CD8-positive, alpha-beta memory T cell (primary cell): ENCODE measurements around the gene HSPD1. TPM values are rescaled to one million over a fixed set of nuclear protein-coding genes. Genes with fewer than 3 reads are reported as not detected.
"Not testable (repeated sequence)": the region's sequence is repeated elsewhere in the genome, so short reads cannot be mapped to it uniquely, and the experiment has no call there.

Source experiments
- CTCF ChIA-PET: fragments of 350-600 bp; sonication (Branson Sonifier 250); formaldehyde crosslinking; loops from one replicate; lab custom pipeline; 2021; ENCODE audit warnings: antibody characterized with exemption; lab: Charles Lee
- POLR2A ChIA-PET: fragments of 350-600 bp; sonication (Branson Sonifier 250); formaldehyde crosslinking; loops from one replicate; lab custom pipeline; 2021; ENCODE audit warnings: antibody characterized with exemption; lab: Charles Lee
- DNase-seq, 5 donors: peaks; one replicate each; pipeline versions ENCODE4 v3.0.0 to v3.0.0-alpha.2; 2020 to 2022; ENCODE audit warnings: mixed read lengths in 1 of 5
- H3K27ac ChIP-seq: one replicate; pipeline ENCODE4 v1.7.0; 2013; ENCODE audit warnings: low read depth, mild to moderate bottlenecking, low read length, moderate library complexity
- H3K27me3 ChIP-seq: 2 replicates; pipeline ENCODE4 v1.7.0; 2013; ENCODE audit warnings: low read length, mild to moderate bottlenecking; ENCODE audit not compliant: insufficient read depth, poor library complexity, severe bottlenecking
- H3K36me3 ChIP-seq: 2 replicates; pipeline ENCODE4 v1.7.0; 2013; ENCODE audit warnings: mild to moderate bottlenecking, low read length, moderate library complexity; ENCODE audit not compliant: insufficient read depth
- H3K4me1 ChIP-seq: 2 replicates; pipeline ENCODE4 v1.7.0; 2013; ENCODE audit warnings: mild to moderate bottlenecking, low read length, moderate library complexity; ENCODE audit not compliant: insufficient read depth
- H3K4me3 ChIP-seq: 2 replicates; pipeline ENCODE4 v1.7.0; 2013; ENCODE audit warnings: mild to moderate bottlenecking, low read length
- H3K9me3 ChIP-seq: 2 replicates; pipeline ENCODE4 v1.7.0; 2013; ENCODE audit warnings: mild to moderate bottlenecking, low read length
- H3K27ac Mint-ChIP-seq, 8 donors: one replicate each; pipeline ENCODE4 v1.8.0; 2020 to 2021; ENCODE audit warnings: mixed read lengths in 8 of 8, mild to moderate bottlenecking in 6 of 8, inconsistent platforms in 3 of 8, moderate library complexity in 3 of 8
- H3K27me3 Mint-ChIP-seq, 2 donors: one replicate each; pipeline ENCODE4 v1.8.0; 2020 to 2021; ENCODE audit warnings: mixed read lengths in 2 of 2, mild to moderate bottlenecking in 1 of 2, moderate library complexity in 1 of 2
- H3K36me3 Mint-ChIP-seq, 3 donors: one replicate each; pipeline ENCODE4 v1.8.0; 2020 to 2021; ENCODE audit warnings: mixed read lengths in 3 of 3, inconsistent platforms in 1 of 3, mild to moderate bottlenecking in 1 of 3
- H3K4me1 Mint-ChIP-seq, 3 donors: one replicate each; pipeline ENCODE4 v1.8.0; 2020 to 2021; ENCODE audit warnings: mixed read lengths in 3 of 3, inconsistent platforms in 1 of 3, mild to moderate bottlenecking in 1 of 3
- H3K4me3 Mint-ChIP-seq, 7 donors: one replicate each; pipeline ENCODE4 v1.8.0; 2020 to 2021; ENCODE audit warnings: mixed read lengths in 7 of 7, mild to moderate bottlenecking in 6 of 7, moderate library complexity in 4 of 7, inconsistent platforms in 2 of 7
- H3K9me3 Mint-ChIP-seq, 5 donors: one replicate each; pipeline ENCODE4 v1.8.0; 2020 to 2022; ENCODE audit warnings: mixed read lengths in 5 of 5, mild to moderate bottlenecking in 3 of 5, moderate library complexity in 2 of 5, inconsistent platforms in 1 of 5
- polyA plus RNA-seq: library from polyadenylated mRNA; unstranded; fragments of 300-500 nt; fragmentation: Illumina TruSeq; gene quantifications from one replicate; pipeline ENCODE4 v1.2.3, GENCODE V29; 2021
- total RNA-seq, 2 experiments: library from RNA; stranded (reverse); gene quantifications; one replicate each; pipeline ENCODE4 v1.2.3, GENCODE V29; 2021

The HSPD1 gene
- total and polyA plus RNA-seq, 3 experiments from 2014 or later: 110 to 1,183 (median 1,152) TPM

- peak within 1 kb of the TSS; percentile 94 to 100 (median 99) for H3K4me3 Mint-ChIP-seq
- H3K27me3 Mint-ChIP-seq: peaks cover 0 to 5% of the 10 kb centered on the region in 2 donors
- ChIA-PET POLR2A (interaction anchor here (0.5 to 3.7 kb wide), 10 partner anchors 11 to 314 kb away, joined by 3 to 97 read pairs (median 4); partner anchors contain the start of genes HSPD1, HSPE1, MARS2 and MOB4), CTCF (interaction anchor here (0.7 to 4.1 kb wide), 10 partner anchors 9 to 63 kb away, joined by 3 to 30 read pairs (median 4); partner anchors contain the start of genes HSPD1, HSPE1 and SF3B1)
- Histone ChIP-seq H3K4me3 (peak within 1 kb of the TSS; percentile 83), H3K36me3 (no peaks in the 10 kb centered on the region), H3K27me3 (no peaks in the 10 kb centered on the region), H3K4me1 (peaks cover 29% of the 10 kb centered on the region), H3K27ac (peak within 1 kb of the TSS; percentile 99), H3K9me3 (no peaks in the 10 kb centered on the region)
- peak; percentile 97 to 100 (median 99) for DNase-seq
- H3K9me3 Mint-ChIP-seq: no peaks in the 10 kb centered on the region
- peaks cover 40 to 53% (median 51%) of the 10 kb centered on the region in 3 donors for H3K4me1 Mint-ChIP-seq
- H3K36me3 Mint-ChIP-seq: peaks cover 0 to 31% (median 4%) of the 10 kb centered on the region in 3 donors
- peak within 1 kb of the TSS; percentile 97 to 100 (median 100) for H3K27ac Mint-ChIP-seq
These were observed 46.3 kb downstream of the HSPD1 start, which contains the start of gene COQ10B for GRCh38 chr2:197453123-197453913. TSS of gene COQ10B (plus strand) at chr2:197453552. CDS start at chr2:197453561, 9 bp downstream.

GRCh38 chr2:197452754-197453122 is 46.9 kb downstream of the HSPD1 start:
- H3K9me3 ChIP-seq: no peaks in the 10 kb centered on the region
- ChIA-PET CTCF (interaction anchor here (0.7 to 4.1 kb wide), 9 partner anchors 8 to 64 kb away, joined by 3 to 30 read pairs (median 5); partner anchors contain the start of genes HSPD1, HSPE1 and SF3B1), POLR2A (interaction anchor here (0.5 to 3.7 kb wide), 10 partner anchors 12 to 313 kb away, joined by 3 to 97 read pairs (median 4); partner anchors contain the start of genes HSPD1, HSPE1, MARS2 and MOB4)
- H3K36me3 Mint-ChIP-seq: peaks cover 0 to 28% (median 4%) of the 10 kb centered on the region in 3 donors
- peak overlapping the region; percentile 83 for H3K4me3 ChIP-seq
- H3K9me3 Mint-ChIP-seq: no peaks in the 10 kb centered on the region
- peak overlapping the region; percentile 99 for H3K27ac ChIP-seq
- no peaks in the 10 kb centered on the region for H3K36me3 ChIP-seq
- no peaks in the 10 kb centered on the region for H3K27me3 ChIP-seq
- H3K4me1 ChIP-seq: peaks cover 29% of the 10 kb centered on the region
- H3K27me3 Mint-ChIP-seq: peaks cover 3 to 5% of the 10 kb centered on the region in 2 donors
- peaks cover 36 to 48% (median 45%) of the 10 kb centered on the region in 3 donors for H3K4me1 Mint-ChIP-seq
- no peak for DNase-seq
- H3K27ac Mint-ChIP-seq: peak overlapping the region; percentile 97 to 100 (median 100)
- peak overlapping the region; percentile 94 to 100 (median 99) for H3K4me3 Mint-ChIP-seq

- POLR2A ChIA-PET: interaction anchor here (0.8 to 3.7 kb wide), 2 partner anchors 16 to 49 kb away, joined by 3 to 97 read pairs; partner anchors contain the start of genes HSPD1, HSPE1 and SF3B1
- peak overlapping the region in 3 of 7 donors; percentile 8 to 71 (median 56) for H3K4me3 Mint-ChIP-seq
- CTCF ChIA-PET: interaction anchor here (1.1 to 4.1 kb wide), 2 partner anchors 15 to 49 kb away, joined by 3 to 30 read pairs; partner anchors contain the start of genes HSPD1, HSPE1 and SF3B1
- not testable (repeated sequence) for H3K9me3 Mint-ChIP-seq, H3K27me3 Mint-ChIP-seq, H3K9me3 ChIP-seq, H3K4me3 ChIP-seq, H3K36me3 ChIP-seq, H3K27ac ChIP-seq, H3K27me3 ChIP-seq, DNase-seq
- H3K36me3 Mint-ChIP-seq: peaks cover 0 to 20% (median 4%) of the 10 kb centered on the region in 3 donors
- H3K4me1 Mint-ChIP-seq: peaks cover 27 to 32% (median 31%) of the 10 kb centered on the region in 3 donors
- peak overlapping the region in 5 of 8 donors; percentile 45 to 84 (median 66) for H3K27ac Mint-ChIP-seq
- peaks cover 23% of the 10 kb centered on the region for H3K4me1 ChIP-seq
These were observed 48.7 kb downstream of the HSPD1 start for GRCh38 chr2:197450935-197451358.

- Histone ChIP-seq H3K27ac (no peak overlapping the region), H3K9me3 (no peaks in the 10 kb centered on the region), H3K4me3 (no peak overlapping the region), H3K36me3 (no peaks in the 10 kb centered on the region), H3K4me1 (peaks cover 19% of the 10 kb centered on the region), H3K27me3 (no peaks in the 10 kb centered on the region)
- Mint-ChIP-seq H3K4me3 (no peak overlapping the region), H3K27ac (no peak overlapping the region), H3K36me3 (peaks cover 0 to 17% (median 4%) of the 10 kb centered on the region in 3 donors), H3K4me1 (peaks cover 25 to 27% (median 26%) of the 10 kb centered on the region in 3 donors), H3K27me3 (peaks cover 3 to 5% of the 10 kb centered on the region in 2 donors), H3K9me3 (no peaks in the 10 kb centered on the region)
- CTCF ChIA-PET: interaction anchor here (4.1 kb wide), 1 partner anchor 14 kb away, joined by 30 read pairs; the partner anchor contains the start of gene SF3B1
- DNase-seq: no peak
- POLR2A ChIA-PET: interaction anchor here (0.8 to 3.7 kb wide), 2 partner anchors 15 to 49 kb away, joined by 3 to 97 read pairs; partner anchors contain the start of genes HSPD1, HSPE1 and SF3B1
These were observed 49.2 kb downstream of the HSPD1 start for GRCh38 chr2:197450465-197450864.

- Histone ChIP-seq H3K36me3 (no peaks in the 10 kb centered on the region), H3K4me1 (no peaks in the 10 kb centered on the region), H3K27ac (no peak overlapping the region), H3K4me3 (no peak overlapping the region), H3K27me3 (no peaks in the 10 kb centered on the region), H3K9me3 (no peaks in the 10 kb centered on the region)
- no peak overlapping the region for H3K27ac Mint-ChIP-seq
- peaks cover 0 to 1% (median 0%) of the 10 kb centered on the region in 3 donors for H3K36me3 Mint-ChIP-seq
- peaks cover 0 to 3% of the 10 kb centered on the region in 2 donors for H3K27me3 Mint-ChIP-seq
- ChIA-PET POLR2A (no interaction called here), CTCF (no interaction called here)
- H3K9me3 Mint-ChIP-seq: no peaks in the 10 kb centered on the region
- DNase-seq: no peak
- H3K4me1 Mint-ChIP-seq: peaks cover 0 to 1% (median 0%) of the 10 kb centered on the region in 3 donors
- H3K4me3 Mint-ChIP-seq: no peak overlapping the region
These were observed 52.8 kb downstream of the HSPD1 start for GRCh38 chr2:197446844-197447243.

GRCh38 chr2:197445746-197446145 is 53.9 kb downstream of the HSPD1 start:
- H3K36me3 Mint-ChIP-seq: no peaks in the 10 kb centered on the region
- peaks cover 0 to 3% of the 10 kb centered on the region in 2 donors for H3K27me3 Mint-ChIP-seq
- ChIA-PET POLR2A (no interaction called here), CTCF (no interaction called here)
- Histone ChIP-seq H3K9me3 (no peaks in the 10 kb centered on the region), H3K4me3 (no peak overlapping the region), H3K36me3 (no peaks in the 10 kb centered on the region), H3K4me1 (no peaks in the 10 kb centered on the region), H3K27me3 (no peaks in the 10 kb centered on the region), H3K27ac (no peak overlapping the region)
- H3K27ac Mint-ChIP-seq: no peak overlapping the region
- no peak for DNase-seq
- no peaks in the 10 kb centered on the region for H3K4me1 Mint-ChIP-seq
- no peaks in the 10 kb centered on the region for H3K9me3 Mint-ChIP-seq
- peak overlapping the region in 1 of 7 donors; percentile 58 for H3K4me3 Mint-ChIP-seq

- POLR2A ChIA-PET: no interaction called here
- H3K27ac ChIP-seq: no peak overlapping the region
- H3K4me1 Mint-ChIP-seq: no peaks in the 10 kb centered on the region
- H3K27me3 Mint-ChIP-seq: peaks cover 0 to under 1% of the 10 kb centered on the region in 2 donors
- H3K27me3 ChIP-seq: no peaks in the 10 kb centered on the region
- CTCF ChIA-PET: no interaction called here
- H3K4me3 Mint-ChIP-seq: no peak overlapping the region
- H3K36me3 Mint-ChIP-seq: no peaks in the 10 kb centered on the region
- peak overlapping the region in 1 of 8 donors; percentile 2 for H3K27ac Mint-ChIP-seq
- no peaks in the 10 kb centered on the region for H3K36me3 ChIP-seq
- no peaks in the 10 kb centered on the region for H3K4me1 ChIP-seq
- no peak for DNase-seq
- H3K9me3 Mint-ChIP-seq: no peaks in the 10 kb centered on the region
- H3K4me3 ChIP-seq: no peak overlapping the region
- no peaks in the 10 kb centered on the region for H3K9me3 ChIP-seq
These were observed 56.8 kb downstream of the HSPD1 start for GRCh38 chr2:197442857-197443256.
